Pancreas (tissue), 10 donors: ENCODE data around the gene GPM6B. TPM values are rescaled to one million over a fixed set of nuclear protein-coding genes. Genes with fewer than 3 reads are reported as not detected.

ENCODE experiments used
- ATAC-seq, 4 donors: fragments of 200-7000 bp; cut with Tn5 transposase; one replicate each; pipeline versions ENCODE4 v1.8.0 to v1.9.1; 2020; ENCODE audit warnings: mild to moderate bottlenecking in 4 of 4, moderate library complexity in 4 of 4
- DNase-seq, 6 donors: peaks; one replicate each; pipeline ENCODE4 v3.0.0-alpha.2; 2020
- FAIRE-seq: peaks from 2 replicates; lab custom pipeline; 2012; peaks lifted over from hg19 to GRCh38; lab: Jason Lieb, UNC
- H3K27ac ChIP-seq, 4 donors: fragments of 200-600 bp; sonication (generic); 1 replicate in 3 of 4; 2 replicates in 1 of 4; pipeline versions ENCODE4 v1.5.0 to v1.8.0; 2020
- H3K27me3 ChIP-seq, 4 donors: fragments of 200-600 bp; one replicate each; pipeline ENCODE4 v1.8.0; 2021
- H3K36me3 ChIP-seq, 3 donors: fragments of 200-600 bp; sonication (generic) in 1 of 3; one replicate each; pipeline versions ENCODE4 v1.5.0 to v1.8.0; 2020 to 2021
- H3K4me1 ChIP-seq, 3 donors: fragments of 200-600 bp; one replicate each; pipeline ENCODE4 v1.8.0; 2021
- H3K4me3 ChIP-seq, 4 donors: fragments of 200-600 bp; sonication (generic) in 2 of 4; one replicate each; pipeline versions ENCODE4 v1.5.0 to v1.8.0; 2020 to 2021
- H3K9me3 ChIP-seq, 4 donors: fragments of 200-600 bp; one replicate each; pipeline ENCODE4 v1.8.0; 2021
- WGBS, 2 donors: extraction: QIAGEN DNeasy Blood & Tissue Kit; methylation state at CpG; one replicate each; pipeline ENCODE4 v1.1.7; 2013; 5-methylcytosine and 5-hydroxymethylcytosine counted together
- intact Hi-C, 3 donors: fragments of 100-400 bp; cut with DNase I; formaldehyde crosslinking; loops; one replicate each; pipeline versions ENCODE4 v1.11.1 to v1.14.2; 2022
- polyA plus RNA-seq, 2 donors: library from polyadenylated mRNA; stranded (reverse); fragments of 200-250 nt; gene quantifications; one replicate each; pipeline ENCODE4 v1.2.3, GENCODE V29; 2013
- total RNA-seq, 6 donors: library from RNA; stranded (reverse); fragmentation: NEBNext Ultra II Directional in 4 of 6; extraction: Animal tissue kit (Norgen Biotek cat#: 25700) in 4 of 6; gene quantifications; one replicate each; pipeline versions ENCODE4 v1.2.1 to v1.2.4, GENCODE V29; 2021 to 2023
- TF ChIP-seq, protein P1 (sequence below), 4 donors: fragments of 200-600 bp; sonication (generic) in 3 of 4; IDR thresholded peaks; one replicate each; pipeline versions ENCODE4 v1.5.0 to v1.8.0; 2021; ENCODE audit warnings: antibody characterized with exemption in 4 of 4
- donor health status: healthy with polysubstance abuse.
- donor health status: DM: no; HTN: no; CAD: no; lungs with moderate emphysema.
- donor health status: DM: no; HTN: no; CAD: no.
- donor health status: control.
- donor health status: control.
- donor health status: Bipolar disorder and iron deficiency.
- donor health status: DM: yes; HTN: yes; CAD: no.
- donor health status: DM: no; HTN: no; CAD: no.
- donor health status: DM: no; HTN: no; CAD: no.
- donor health status: DM: yes; HTN: yes; CAD: no.

The GPM6B gene
- total and polyA plus RNA-seq, 8 donors = 0.47 to 3.0 (median 1.5) TPM

DNA sequence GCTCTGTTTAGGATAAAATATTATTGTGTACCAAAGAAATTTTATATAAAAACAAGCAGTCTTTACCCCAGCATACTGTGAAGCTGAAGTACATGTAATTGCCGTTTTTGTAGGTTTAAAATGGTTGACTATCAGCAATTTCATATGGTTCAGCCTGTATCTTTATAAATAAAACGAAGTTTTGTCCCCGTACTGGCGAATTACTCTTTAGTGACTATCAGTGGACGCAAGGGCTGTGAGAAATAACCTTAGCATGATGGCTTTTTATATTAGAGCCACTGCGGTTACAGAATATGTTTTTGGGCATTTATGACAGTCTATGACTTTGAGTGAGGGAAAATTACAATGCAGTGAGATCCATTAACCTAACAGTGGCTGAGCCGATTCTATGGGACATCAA lies 1.2 kb downstream of the GPM6B start:
- no peak for ATAC-seq
- no peak overlapping the region for H3K4me3 ChIP-seq
- no peaks in the 10 kb centered on the region for H3K9me3 ChIP-seq
- no peak overlapping the region for H3K27ac ChIP-seq
- DNase-seq = no peak
- FAIRE-seq = no peak
- peaks cover 0 to 15% (median 5%) of the 10 kb centered on the region in 4 donors for H3K27me3 ChIP-seq
- TF ChIP-seq, protein P1, sequence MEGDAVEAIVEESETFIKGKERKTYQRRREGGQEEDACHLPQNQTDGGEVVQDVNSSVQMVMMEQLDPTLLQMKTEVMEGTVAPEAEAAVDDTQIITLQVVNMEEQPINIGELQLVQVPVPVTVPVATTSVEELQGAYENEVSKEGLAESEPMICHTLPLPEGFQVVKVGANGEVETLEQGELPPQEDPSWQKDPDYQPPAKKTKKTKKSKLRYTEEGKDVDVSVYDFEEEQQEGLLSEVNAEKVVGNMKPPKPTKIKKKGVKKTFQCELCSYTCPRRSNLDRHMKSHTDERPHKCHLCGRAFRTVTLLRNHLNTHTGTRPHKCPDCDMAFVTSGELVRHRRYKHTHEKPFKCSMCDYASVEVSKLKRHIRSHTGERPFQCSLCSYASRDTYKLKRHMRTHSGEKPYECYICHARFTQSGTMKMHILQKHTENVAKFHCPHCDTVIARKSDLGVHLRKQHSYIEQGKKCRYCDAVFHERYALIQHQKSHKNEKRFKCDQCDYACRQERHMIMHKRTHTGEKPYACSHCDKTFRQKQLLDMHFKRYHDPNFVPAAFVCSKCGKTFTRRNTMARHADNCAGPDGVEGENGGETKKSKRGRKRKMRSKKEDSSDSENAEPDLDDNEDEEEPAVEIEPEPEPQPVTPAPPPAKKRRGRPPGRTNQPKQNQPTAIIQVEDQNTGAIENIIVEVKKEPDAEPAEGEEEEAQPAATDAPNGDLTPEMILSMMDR (IDR thresholded peaks at IDR 0.05) = no peak
- no peaks in the 10 kb centered on the region for H3K36me3 ChIP-seq
- no peaks in the 10 kb centered on the region for H3K4me1 ChIP-seq
- intact Hi-C loops = no loop called here
- 74 to 82% methylated on average over 7 of the region's 7 CpGs for WGBS, 2 donors

DNA sequence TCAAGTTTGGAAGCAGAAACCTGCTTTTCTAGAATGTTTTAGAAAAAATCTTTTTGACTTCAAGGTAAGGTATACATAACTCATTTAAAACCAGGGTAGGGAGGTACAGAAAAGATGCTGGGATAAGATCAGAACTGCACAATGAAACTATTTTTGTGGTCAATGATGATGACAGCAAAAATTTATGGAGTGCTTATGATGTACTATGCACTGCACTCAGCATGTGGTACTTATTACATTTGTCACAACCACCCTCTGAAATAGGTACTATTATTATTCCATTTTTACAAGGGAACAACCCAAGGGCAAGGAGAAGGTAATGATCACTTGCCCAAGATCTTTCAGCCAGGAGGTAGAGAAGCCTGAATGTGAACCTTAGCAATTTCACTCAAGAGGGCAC lies 8.0 kb downstream of the GPM6B start:
- DNase-seq (no peak), ATAC-seq (no peak), FAIRE-seq (no peak)
- Histone ChIP-seq H3K27me3 (peaks cover 0 to 9% (median 0%) of the 10 kb centered on the region in 4 donors), H3K4me3 (no peak overlapping the region), H3K27ac (no peak overlapping the region), H3K9me3 (no peaks in the 10 kb centered on the region), H3K36me3 (no peaks in the 10 kb centered on the region), H3K4me1 (no peaks in the 10 kb centered on the region)
- TF ChIP-seq, protein P1 (IDR thresholded peaks at IDR 0.05) = no peak
- intact Hi-C loops = no loop called here

DNA sequence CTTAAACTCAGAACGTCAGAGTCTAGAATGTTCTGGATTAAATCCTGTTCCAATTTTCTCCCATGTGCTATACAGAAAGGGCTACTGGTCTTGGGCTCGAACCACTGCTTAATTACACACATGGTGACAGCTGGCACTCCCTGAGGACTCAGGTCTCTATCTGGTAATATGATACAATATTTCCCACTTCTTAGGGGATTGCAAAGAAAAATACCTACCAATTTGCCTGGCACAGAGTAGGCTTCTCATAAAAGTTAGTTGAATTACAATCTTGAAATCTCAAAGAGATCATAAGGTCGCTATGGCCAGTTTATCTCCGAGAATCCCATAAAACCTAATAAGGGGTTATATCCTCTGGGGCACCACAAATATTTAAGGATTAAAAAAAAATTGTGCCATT lies 8.6 kb downstream of the GPM6B start:
- TF ChIP-seq, protein P1 (IDR thresholded peaks at IDR 0.05) = no peak
- DNase-seq (no peak), ATAC-seq (no peak), FAIRE-seq (no peak)
- Histone ChIP-seq H3K4me3 (no peak overlapping the region), H3K36me3 (no peaks in the 10 kb centered on the region), H3K9me3 (no peaks in the 10 kb centered on the region), H3K27me3 (peaks cover 0 to 9% (median 0%) of the 10 kb centered on the region in 4 donors), H3K4me1 (no peaks in the 10 kb centered on the region), H3K27ac (no peak overlapping the region)
- intact Hi-C loops = no loop called here
- 60 to 72% methylated on average over 4 of the region's 4 CpGs for WGBS, 2 donors

DNA sequence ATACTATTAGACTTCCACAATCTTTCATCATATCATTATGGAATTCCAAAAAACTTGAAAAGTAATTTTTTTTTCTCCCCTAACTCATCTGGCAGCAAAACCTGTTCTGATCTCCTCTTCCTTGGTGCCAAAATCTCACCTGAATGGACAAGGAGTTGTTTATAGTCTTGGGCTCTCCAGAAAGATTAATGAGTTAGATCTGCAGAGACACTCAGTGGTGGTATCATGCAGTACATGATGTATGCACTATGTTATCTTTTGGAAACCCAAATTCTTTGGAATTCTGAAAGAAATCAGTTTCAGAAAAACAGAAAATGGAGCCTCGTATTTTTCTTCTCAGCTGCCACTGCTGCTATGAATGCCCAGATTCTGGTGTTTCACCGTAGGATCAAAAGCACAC lies 11.7 kb downstream of the GPM6B start:
- Histone ChIP-seq H3K9me3 (no peaks in the 10 kb centered on the region), H3K4me1 (no peaks in the 10 kb centered on the region), H3K4me3 (no peak overlapping the region), H3K27ac (no peak overlapping the region), H3K36me3 (no peaks in the 10 kb centered on the region), H3K27me3 (peaks cover 0 to 9% (median 0%) of the 10 kb centered on the region in 4 donors)
- TF ChIP-seq, protein P1 (IDR thresholded peaks at IDR 0.05) = no peak
- intact Hi-C loops = no loop called here
- DNase-seq (no peak), ATAC-seq (no peak), FAIRE-seq (no peak)
- WGBS, 2 donors = 48 to 59% methylated on average over 2 of the region's 2 CpGs

DNA sequence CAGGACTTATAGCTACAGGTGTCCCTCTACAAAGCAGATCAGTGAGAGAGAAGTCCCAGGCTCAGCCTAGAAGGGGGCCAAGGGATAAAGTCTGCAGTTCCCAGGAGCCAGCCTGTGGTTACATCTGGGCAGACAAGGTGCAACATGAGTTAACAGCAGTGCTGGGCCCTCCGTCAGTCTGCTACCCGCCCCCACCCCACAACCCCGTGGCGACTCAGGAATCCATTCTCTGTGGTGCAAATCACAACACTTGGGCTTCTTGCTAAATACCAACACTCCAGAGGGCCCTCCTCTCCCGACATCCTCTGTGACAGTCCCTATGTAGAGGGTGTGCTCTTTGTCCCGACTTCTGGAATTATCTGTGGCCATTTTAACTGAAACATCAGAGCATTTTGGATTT lies 13.8 kb downstream of the GPM6B start:
- WGBS, 2 donors = 31 to 66% methylated on average over 6 of the region's 6 CpGs
- H3K4me1 ChIP-seq = no peaks in the 10 kb centered on the region
- H3K27ac ChIP-seq = no peak overlapping the region
- no peak for FAIRE-seq
- TF ChIP-seq, protein P1 (IDR thresholded peaks at IDR 0.05) = no peak
- H3K36me3 ChIP-seq = no peaks in the 10 kb centered on the region
- no peak overlapping the region for H3K4me3 ChIP-seq
- H3K9me3 ChIP-seq = no peaks in the 10 kb centered on the region
- ATAC-seq = no peak
- H3K27me3 ChIP-seq = peaks cover 0 to 9% (median 0%) of the 10 kb centered on the region in 4 donors
- DNase-seq = no peak
- intact Hi-C loops = no loop called here
